Activated CD8-positive, alpha-beta memory T cell treated with anti-CD3 and anti-CD28 coated beads for 36 hours (primary cell): Measurements from ENCODE around the gene PAK6. TPM values are rescaled to one million over a fixed set of nuclear protein-coding genes. Genes with fewer than 3 reads are reported as not detected.

Experiments used
- CTCF ChIA-PET: fragments of 350-600 bp; sonication (Branson Sonifier 250); formaldehyde crosslinking; loops from one replicate; lab custom pipeline; 2021; ENCODE audit warnings: antibody characterized with exemption; lab: Charles Lee
- POLR2A ChIA-PET: fragments of 350-600 bp; sonication (Branson Sonifier 250); formaldehyde crosslinking; loops from one replicate; lab custom pipeline; 2021; ENCODE audit warnings: antibody characterized with exemption; lab: Charles Lee
- total RNA-seq, 2 experiments: library from RNA; stranded (reverse); gene quantifications; one replicate each; pipeline ENCODE4 v1.2.3, GENCODE V29; 2021

Gene PAK6
- total RNA-seq, 2 experiments from 2014 or later: 2.1 to 2.3 TPM

GRCh38 chr15:40307421-40308211 is 68.8 kb downstream of the PAK6 start, which contains the start of gene PLCB2:
Gene PLCB2, minus strand, starts transcription at chr15:40307935. Its CDS starts 263 bp downstream, at chr15:40307672.
- ChIA-PET POLR2A (interaction anchor here (0.6 to 2.0 kb wide), 7 partner anchors 13 to 261 kb away, joined by 3 to 7 read pairs (median 4); partner anchors contain the start of genes ANKRD63 and INAFM2), CTCF (interaction anchor here (0.8 to 7.9 kb wide), 16 partner anchors 12 to 260 kb away, joined by 3 to 102 read pairs (median 4); partner anchors contain the start of genes ANKRD63, BAHD1, INAFM2 and IVD)

GRCh38 chr15:40309344-40309862 is 70.5 kb downstream of the PAK6 start:
- ChIA-PET CTCF (interaction anchor here (0.8 to 7.9 kb wide), 12 partner anchors 8 to 231 kb away, joined by 3 to 102 read pairs (median 4); partner anchors contain the start of gene INAFM2), POLR2A (interaction anchor here (1.6 to 2.0 kb wide), 2 partner anchors 26 to 30 kb away, joined by 6 to 7 read pairs; partner anchors contain the start of gene ANKRD63)

- POLR2A ChIA-PET: interaction anchor here (1.6 to 2.0 kb wide), 2 partner anchors 27 to 31 kb away, joined by 6 to 7 read pairs; partner anchors contain the start of gene ANKRD63
- CTCF ChIA-PET: interaction anchor here (0.7 to 7.9 kb wide), 12 partner anchors 11 to 478 kb away, joined by 3 to 102 read pairs (median 5); partner anchors contain the start of genes ANKRD63 and INAFM2
Measured at GRCh38 chr15:40310001-40310959, 71.4 kb downstream of the PAK6 start.

GRCh38 chr15:40310993-40311392 is 72.1 kb downstream of the PAK6 start:
- ChIA-PET CTCF (interaction anchor here (0.7 to 7.9 kb wide), 9 partner anchors 10 to 478 kb away, joined by 3 to 102 read pairs (median 5); partner anchors contain the start of genes ANKRD63 and INAFM2), POLR2A (no interaction called here)

GRCh38 chr15:40312370-40313158 is 73.7 kb downstream of the PAK6 start:
- CTCF ChIA-PET: interaction anchor here (1.4 to 7.9 kb wide), 5 partner anchors 9 to 39 kb away, joined by 6 to 102 read pairs (median 59); partner anchors contain the start of gene INAFM2
- POLR2A ChIA-PET: no interaction called here

GRCh38 chr15:40313531-40314398 is 74.9 kb downstream of the PAK6 start:
- CTCF ChIA-PET: interaction anchor here (0.6 to 7.9 kb wide), 5 partner anchors 7 to 247 kb away, joined by 3 to 102 read pairs (median 10); partner anchors contain the start of gene INAFM2
- POLR2A ChIA-PET: no interaction called here

- ChIA-PET POLR2A (no interaction called here), CTCF (interaction anchor here (1.6 to 9.5 kb wide), 3 partner anchors 23 to 40 kb away, joined by 5 to 95 read pairs (median 10); partner anchors contain the start of gene CCDC9B)
Measured at GRCh38 chr15:40314723-40315276, 75.9 kb downstream of the PAK6 start.

- POLR2A ChIA-PET: interaction anchor here (0.6 kb wide), 1 partner anchor 91 kb away, joined by 3 read pairs; no protein-coding TSS in a partner anchor
Measured at GRCh38 chr15:40316931-40317330, 78.1 kb downstream of the PAK6 start.

GRCh38 chr15:40317580-40317979 is 78.7 kb downstream of the PAK6 start:
- CTCF ChIA-PET: interaction anchor here (1.2 to 9.5 kb wide), 5 partner anchors 9 to 50 kb away, joined by 3 to 95 read pairs (median 3); partner anchors contain the start of gene CCDC9B
- POLR2A ChIA-PET: interaction anchor here (0.6 kb wide), 1 partner anchor 92 kb away, joined by 3 read pairs; no protein-coding TSS in a partner anchor

More at GRCh38 chr15:40316931-40317330, 78.1 kb downstream of the PAK6 start:
- CTCF ChIA-PET: interaction anchor here (0.6 to 9.5 kb wide), 4 partner anchors 21 to 51 kb away, joined by 3 to 95 read pairs (median 3); partner anchors contain the start of gene CCDC9B

- ChIA-PET CTCF (interaction anchor here (0.8 to 9.5 kb wide), 7 partner anchors 10 to 103 kb away, joined by 3 to 95 read pairs (median 5); partner anchors contain the start of genes ANKRD63, CCDC9B and PLCB2), POLR2A (interaction anchor here (1.0 kb wide), 1 partner anchor 12 kb away, joined by 3 read pairs; no protein-coding TSS in a partner anchor)
Measured at GRCh38 chr15:40320409-40320808, 81.5 kb downstream of the PAK6 start.

- CTCF ChIA-PET: interaction anchor here (0.7 to 9.5 kb wide), 8 partner anchors 11 to 767 kb away, joined by 3 to 95 read pairs (median 4); partner anchors contain the start of genes CCDC9B and PLCB2
- POLR2A ChIA-PET: interaction anchor here (0.7 to 1.0 kb wide), 2 partner anchors 13 to 90 kb away, joined by 3 to 4 read pairs; no protein-coding TSS in a partner anchor
Measured at GRCh38 chr15:40320931-40321371, 82.1 kb downstream of the PAK6 start.

GRCh38 chr15:40322531-40323238 is 83.8 kb downstream of the PAK6 start:
- POLR2A ChIA-PET: interaction anchor here (1.0 to 1.8 kb wide), 4 partner anchors 10 to 83 kb away, joined by 3 to 8 read pairs (median 6); partner anchors contain the start of genes IVD and PLCB2
- CTCF ChIA-PET: interaction anchor here (1.0 to 9.5 kb wide), 12 partner anchors 12 to 270 kb away, joined by 3 to 95 read pairs (median 4); partner anchors contain the start of genes CCDC9B and PLCB2

- POLR2A ChIA-PET: interaction anchor here (1.0 to 1.8 kb wide), 4 partner anchors 9 to 82 kb away, joined by 3 to 8 read pairs (median 6); partner anchors contain the start of genes IVD and PLCB2
Measured at GRCh38 chr15:40323239-40323952, 84.5 kb downstream of the PAK6 start, which contains the start of gene INAFM2. Gene INAFM2, plus strand, starts transcription at chr15:40323692. Its CDS starts 364 bp downstream, at chr15:40324056.

More at GRCh38 chr15:40323239-40323952, 84.5 kb downstream of the PAK6 start, which contains the start of gene INAFM2:
- CTCF ChIA-PET: interaction anchor here (1.0 to 9.5 kb wide), 9 partner anchors 13 to 271 kb away, joined by 3 to 95 read pairs (median 3); partner anchors contain the start of genes CCDC9B and PLCB2
